Heart left ventricle (tissue), 13 donors: Measurements from ENCODE around the gene OAS1.

ENCODE experiments used
- CTCF ChIP-seq, 12 donors: fragments of 200-600 bp; sonication (generic) in 4 of 12; IDR thresholded peaks; one replicate each; pipeline versions ENCODE4 v1.5.0 to v1.8.0; 2018 to 2022; ENCODE audit warnings: antibody characterized with exemption in 12 of 12, mild to moderate bottlenecking in 5 of 12
- POLR2A ChIP-seq, 2 donors: fragments of 450-650 bp; IDR thresholded peaks; one replicate each; pipeline ENCODE4 v1.6.1; 2017; ENCODE audit warnings: antibody characterized with exemption in 2 of 2, mild to moderate bottlenecking in 2 of 2, moderate library complexity in 2 of 2
- donor health status: ischemic (EF 13 %, LVEDD 7.1; RV severe dilation, severe dysfunction).
- donor health status: DM: no; HTN: yes; CAD: no.
- donor health status: DM: no; HTN: no; CAD: no.
- donor health status: ischemic (EF 25% LVEDD 6.9; RV normal size, moderate dysfunction).
- donor health status: ischemic (EF 25% LVEDD 5.7; RV mildly dilated, moderate dysfunction).
- donor health status: ischemic (EF 35%, LVEDD 5.7; RV mildly dilated, moderate dysfunction).
- donor health status: nonischemic (EF 11% LVEDD 7.7; RV severe dilation, severe dysfunction).
- donor health status: DM: yes; HTN: yes; CAD: no.
- donor health status: PGD.
- donor health status: ischemic (EF 29% LVEDD 5.4; RV normal size, mild dysfunction).
- donor health status: nonischemic (EF 23%, LVEDD 6.1; RV moderate dilation, normal function).

- TF ChIP-seq CTCF (IDR thresholded peaks at IDR 0.05) (no peak), POLR2A (IDR thresholded peaks at IDR 0.05) (no peak)
Measured at GRCh38 chr12:112942572-112942971, 35.8 kb downstream of the OAS1 start.
